ENCODE measurements around the gene CLASP1.
"Not testable (repeated sequence)": the region's sequence is repeated elsewhere in the genome, so short reads cannot be mapped to it uniquely, and the experiment has no call there.

CLASP1 gene

DNA sequence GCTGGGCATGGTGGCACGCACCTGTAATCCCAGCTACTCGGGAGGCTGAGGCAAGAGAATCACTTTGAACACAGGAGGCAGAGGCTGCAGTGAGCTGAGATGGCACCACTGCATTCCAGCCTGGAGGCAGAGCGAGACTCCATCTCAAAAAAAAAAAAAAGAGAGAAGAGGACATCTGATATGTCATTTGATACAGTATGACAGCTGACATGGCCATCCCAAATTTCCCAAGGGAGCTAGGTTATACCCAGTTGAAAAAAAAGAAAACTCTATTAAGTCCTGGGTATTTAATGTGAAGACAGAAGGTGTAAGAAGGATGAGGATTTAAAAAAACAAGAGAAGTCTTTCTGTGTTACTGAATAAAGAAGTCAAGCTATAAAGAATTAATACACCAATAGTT, 23.3 kb downstream of the CLASP1 start:
- H3K4me3 ChIP-seq (replicated peaks in 1 of 2; ENCODE audit: low read depth in 2 of 2, low read length in 2 of 2) = no peak overlapping the region
- no peak for DNase-seq (ENCODE audit: low read depth in 2 of 2)
- TF ChIP-seq, protein P1, sequence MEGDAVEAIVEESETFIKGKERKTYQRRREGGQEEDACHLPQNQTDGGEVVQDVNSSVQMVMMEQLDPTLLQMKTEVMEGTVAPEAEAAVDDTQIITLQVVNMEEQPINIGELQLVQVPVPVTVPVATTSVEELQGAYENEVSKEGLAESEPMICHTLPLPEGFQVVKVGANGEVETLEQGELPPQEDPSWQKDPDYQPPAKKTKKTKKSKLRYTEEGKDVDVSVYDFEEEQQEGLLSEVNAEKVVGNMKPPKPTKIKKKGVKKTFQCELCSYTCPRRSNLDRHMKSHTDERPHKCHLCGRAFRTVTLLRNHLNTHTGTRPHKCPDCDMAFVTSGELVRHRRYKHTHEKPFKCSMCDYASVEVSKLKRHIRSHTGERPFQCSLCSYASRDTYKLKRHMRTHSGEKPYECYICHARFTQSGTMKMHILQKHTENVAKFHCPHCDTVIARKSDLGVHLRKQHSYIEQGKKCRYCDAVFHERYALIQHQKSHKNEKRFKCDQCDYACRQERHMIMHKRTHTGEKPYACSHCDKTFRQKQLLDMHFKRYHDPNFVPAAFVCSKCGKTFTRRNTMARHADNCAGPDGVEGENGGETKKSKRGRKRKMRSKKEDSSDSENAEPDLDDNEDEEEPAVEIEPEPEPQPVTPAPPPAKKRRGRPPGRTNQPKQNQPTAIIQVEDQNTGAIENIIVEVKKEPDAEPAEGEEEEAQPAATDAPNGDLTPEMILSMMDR (IDR thresholded peaks at IDR 0.05; ENCODE audit: low read depth, low read length) = no peak

DNA sequence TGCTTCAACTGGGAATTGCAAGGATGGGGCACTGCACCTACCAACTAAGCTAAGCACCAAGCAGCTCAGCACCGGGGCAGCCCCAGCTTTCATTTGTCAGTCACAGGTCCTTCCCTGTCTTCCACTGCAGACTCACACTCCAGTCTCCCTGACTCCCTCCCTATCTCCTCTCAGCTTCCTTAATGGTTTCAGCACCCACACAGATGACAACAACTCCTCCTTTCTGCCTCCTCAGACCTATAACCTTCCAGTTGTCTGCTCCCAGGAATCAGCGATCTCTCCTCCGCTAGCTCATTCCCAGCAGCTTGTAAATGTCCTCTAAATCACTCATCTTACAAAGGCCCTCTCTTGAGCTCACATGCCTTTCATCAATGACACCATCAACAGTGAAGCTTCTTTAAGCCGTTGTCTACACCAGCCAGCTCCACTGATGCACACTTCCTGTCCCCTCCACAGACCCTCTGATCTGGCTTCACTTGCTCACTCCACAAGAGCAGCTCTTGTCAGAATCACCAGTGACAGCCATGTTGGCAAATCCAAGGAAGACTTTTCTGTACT, 32.1 kb downstream of the CLASP1 start:
- no peak overlapping the region for H3K4me3 ChIP-seq (replicated peaks in 1 of 2; ENCODE audit: low read depth in 2 of 2, low read length in 2 of 2)
- DNase-seq (ENCODE audit: low read depth in 2 of 2) = no peak
- TF ChIP-seq, protein P1 (IDR thresholded peaks at IDR 0.05; ENCODE audit: low read depth, low read length) = no peak

DNA sequence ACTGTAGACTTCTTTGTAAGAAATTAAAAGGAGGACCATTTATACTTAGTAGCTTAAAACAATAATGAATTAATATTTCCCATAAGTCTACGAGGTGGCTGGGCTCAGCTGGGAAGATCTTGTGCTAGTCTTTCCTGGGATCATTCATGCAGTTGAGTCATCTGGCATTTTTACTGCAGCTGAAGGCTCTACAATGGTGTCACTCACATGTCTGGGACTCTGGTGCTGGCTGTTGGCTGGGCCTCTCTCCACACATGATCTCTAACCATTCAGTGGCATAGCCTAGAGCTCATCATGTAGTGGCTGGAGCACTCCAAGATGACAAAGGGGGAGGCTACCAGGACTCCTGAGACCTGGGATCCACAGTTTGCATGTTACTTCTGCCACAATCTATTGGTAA, 35.5 kb downstream of the CLASP1 start:
- H3K4me3 ChIP-seq (replicated peaks in 1 of 2; ENCODE audit: low read depth in 2 of 2, low read length in 2 of 2) = no peak overlapping the region
- DNase-seq (ENCODE audit: low read depth in 2 of 2) = peak in 1 of 2 donors; percentile 28
- TF ChIP-seq, protein P1 (IDR thresholded peaks at IDR 0.05; ENCODE audit: low read depth, low read length) = no peak

DNA sequence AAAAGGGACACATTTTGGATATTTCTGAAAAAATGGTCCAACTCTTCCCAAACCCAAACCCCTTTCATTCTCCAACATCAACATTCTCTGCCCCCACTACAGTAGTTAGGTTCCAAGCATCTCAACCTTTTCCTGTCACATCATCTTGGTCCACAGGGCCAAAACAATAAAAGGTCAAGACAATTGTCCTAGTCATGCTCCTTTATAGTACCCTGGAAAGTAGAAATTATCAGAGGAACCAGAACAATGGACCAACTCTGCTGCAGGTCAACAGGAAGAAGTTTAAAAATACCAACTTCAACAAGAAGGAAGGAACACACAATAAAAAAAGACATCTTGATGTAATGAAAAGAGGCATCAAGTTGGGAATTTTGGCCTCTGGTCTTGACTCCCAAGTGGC, 36.1 kb downstream of the CLASP1 start:
- no peak for DNase-seq (ENCODE audit: low read depth in 2 of 2)
- TF ChIP-seq, protein P1 (IDR thresholded peaks at IDR 0.05; ENCODE audit: low read depth, low read length) = no peak
- H3K4me3 ChIP-seq (replicated peaks in 1 of 2; ENCODE audit: low read depth in 2 of 2, low read length in 2 of 2) = no peak overlapping the region

DNA sequence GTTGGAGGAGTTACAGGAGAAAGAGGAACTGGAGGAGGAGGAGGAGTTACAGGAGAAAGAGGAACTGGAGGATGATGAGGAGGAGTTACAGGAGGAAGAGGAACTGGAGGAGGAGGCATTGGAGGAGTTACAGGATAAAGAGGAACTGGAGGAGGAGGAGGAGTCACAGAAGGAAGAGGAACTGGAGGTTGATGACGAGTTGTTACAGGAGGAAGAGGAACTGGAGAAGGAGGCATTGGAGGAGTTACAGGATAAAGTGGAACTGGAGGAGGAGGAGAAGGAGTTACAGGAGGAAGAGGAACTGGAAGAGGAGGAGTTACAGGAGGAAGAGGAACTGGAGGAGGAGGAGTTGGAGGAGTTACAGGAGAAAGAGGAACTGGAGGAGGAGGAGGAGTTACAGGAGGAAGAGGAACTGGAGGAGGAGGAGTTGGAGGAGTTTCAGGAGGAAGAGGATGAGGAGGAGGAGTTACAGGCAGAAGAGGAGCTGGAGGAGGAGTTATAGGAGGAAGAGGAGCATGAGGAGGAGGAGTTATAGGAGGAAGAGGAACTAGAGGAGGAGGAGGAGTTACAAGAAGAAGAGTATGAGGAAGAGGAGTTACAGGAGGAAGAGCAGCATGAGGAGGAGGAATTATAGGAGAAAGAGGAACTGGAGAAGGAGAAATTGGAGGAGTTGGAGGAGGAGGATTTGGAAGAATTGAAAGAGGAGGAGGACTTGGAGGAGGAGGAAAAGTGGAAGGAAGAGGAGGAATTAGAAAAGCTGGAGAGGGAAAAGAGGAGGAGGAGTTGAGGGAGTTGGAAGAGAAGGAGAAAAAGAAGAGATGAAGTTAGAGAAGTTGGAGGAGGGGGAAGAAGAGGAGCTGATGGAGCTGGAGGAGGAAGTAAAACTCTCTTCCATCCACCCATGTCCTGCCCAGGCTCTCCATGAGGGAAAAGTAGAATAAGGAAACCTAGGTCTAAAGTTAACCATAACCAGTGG, 37.2 kb downstream of the CLASP1 start:
- DNase-seq (ENCODE audit: low read depth in 2 of 2) = no peak
- no peak overlapping the region for H3K4me3 ChIP-seq (replicated peaks in 1 of 2; ENCODE audit: low read depth in 2 of 2, low read length in 2 of 2)
- TF ChIP-seq, protein P1 (IDR thresholded peaks at IDR 0.05; ENCODE audit: low read depth, low read length) = no peak

DNA sequence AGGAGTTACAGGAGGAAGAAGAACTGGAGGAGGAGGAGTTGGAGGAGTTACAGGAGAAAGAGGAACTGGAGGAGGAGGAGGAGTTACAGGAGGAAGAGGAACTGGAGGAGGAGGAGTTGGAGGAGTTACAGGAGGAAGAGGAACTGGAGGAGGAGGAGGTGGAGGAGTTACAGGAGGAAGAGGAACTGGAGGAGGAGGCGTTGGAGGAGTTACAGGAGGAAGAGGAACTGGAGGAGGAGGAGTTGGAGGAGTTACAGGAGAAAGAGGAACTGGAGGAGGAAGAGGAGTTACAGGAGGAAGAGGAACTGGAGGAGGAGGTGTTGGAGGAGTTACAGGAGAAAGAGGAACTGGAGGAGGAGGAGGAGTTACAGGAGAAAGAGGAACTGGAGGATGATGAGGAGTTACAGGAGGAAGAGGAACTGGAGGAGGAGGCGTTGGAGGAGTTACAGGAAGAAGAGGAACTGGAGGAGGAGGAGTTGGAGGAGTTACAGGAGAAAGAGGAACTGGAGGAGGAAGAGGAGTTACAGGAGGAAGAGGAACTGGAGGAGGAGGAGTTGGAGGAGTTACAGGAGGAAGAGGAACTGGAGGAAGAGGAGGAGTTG, 38.1 kb downstream of the CLASP1 start:
- H3K4me3 ChIP-seq (replicated peaks in 1 of 2; ENCODE audit: low read depth in 2 of 2, low read length in 2 of 2); DNase-seq (ENCODE audit: low read depth in 2 of 2): not testable (repeated sequence)

DNA sequence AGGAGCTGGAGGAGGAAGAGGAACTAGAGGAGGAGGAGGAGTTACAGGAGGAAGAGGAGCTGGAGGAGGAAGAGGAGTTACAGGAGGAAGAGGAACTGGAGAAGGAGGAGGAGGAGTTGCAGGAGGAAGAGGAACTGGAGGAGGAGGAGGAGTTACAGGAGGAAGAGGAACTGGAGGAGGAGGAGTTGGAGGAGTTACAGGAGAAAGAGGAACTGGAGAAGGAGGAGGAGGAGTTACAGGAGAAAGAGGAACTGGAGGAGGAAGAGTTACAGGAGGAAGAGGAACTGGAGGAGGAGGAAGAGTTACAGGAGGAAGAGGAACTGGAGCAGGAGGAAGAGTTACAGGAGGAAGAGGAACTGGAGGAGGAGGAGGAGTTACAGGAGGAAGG, 38.8 kb downstream of the CLASP1 start:
- DNase-seq (ENCODE audit: low read depth in 2 of 2); H3K4me3 ChIP-seq (replicated peaks in 1 of 2; ENCODE audit: low read depth in 2 of 2, low read length in 2 of 2): not testable (repeated sequence)

Measured in cardiac fibroblast (primary cell).